GM12878 (cell line): ENCODE data around the gene ANXA11. TPM values are rescaled to one million over a fixed set of nuclear protein-coding genes. Genes with fewer than 3 reads are reported as not detected.
"Not testable (repeated sequence)": the region's sequence is repeated elsewhere in the genome, so short reads cannot be mapped to it uniquely, and the experiment has no call there.

Experiments used
- ATAC-seq: fragments of 200-7000 bp; cut with Tn5 transposase; 3 replicates; pipeline ENCODE4 v1.9.1; 2020; ENCODE audit warnings: mild to moderate bottlenecking, moderate library complexity
- BruUV-seq: library from RNA; stranded (reverse); fragments of 400-500 nt; replicated peaks from 2 replicates; lab custom pipeline; 2021; lab: Mats Ljungman, UMichigan
- CTCF ChIA-PET: fragments of 300-600 bp; sonication (Branson Sonifier 250); formaldehyde crosslinking; extraction: SDS; loops from one replicate; lab custom pipeline; 2021; ENCODE audit warnings: inconsistent platforms; lab: Yijun Ruan, JAX
- POLR2A ChIA-PET: fragments of 350-600 bp; formaldehyde crosslinking; extraction: SDS; loops from one replicate; lab custom pipeline; 2021; ENCODE audit warnings: inconsistent platforms; lab: Charles Lee
- RAD21 ChIA-PET: fragments of 300-600 bp; sonication (Branson Sonifier 250); formaldehyde crosslinking; loops from one replicate; lab custom pipeline; 2023; ENCODE audit warnings: antibody characterized with exemption; ENCODE audit not compliant: unreplicated experiment; lab: Charles Lee
- SMC1A ChIA-PET: fragments of 300-600 bp; sonication (Branson Sonifier 250); formaldehyde crosslinking; loops from one replicate; lab custom pipeline; 2023; ENCODE audit not compliant: unreplicated experiment, uncharacterized antibody; lab: Charles Lee
- DNase-seq: peaks from one replicate; pipeline ENCODE4 v3.0.0-alpha.2; 2011; ENCODE audit warnings: low read depth, low spot score
- FAIRE-seq: peaks from 3 replicates; lab custom pipeline; 2011; peaks lifted over from hg19 to GRCh38; lab: Jason Lieb, UNC
- H2AFZ ChIP-seq: 2 replicates; pipeline ENCODE4 v1.6.0; 2011; ENCODE audit warnings: low read depth, low read length, control low read depth; ENCODE audit not compliant: control insufficient read depth
- H3K27ac ChIP-seq: 2 replicates; pipeline ENCODE4 v1.5.1; 2011; ENCODE audit warnings: control low read depth; ENCODE audit not compliant: control insufficient read depth, insufficient read depth
- H3K27me3 ChIP-seq, 2 experiments: replicated peaks in 1 of 2; 2 replicates each; pipeline versions ENCODE4 v1.6.0 to v1.6.1; 2011; ENCODE audit warnings: low read length in 1 of 2; ENCODE audit not compliant: control insufficient read depth in 2 of 2, insufficient read depth in 2 of 2
- H3K36me3 ChIP-seq, 2 experiments: 2 replicates each; pipeline ENCODE4 v1.5.1; 2011; ENCODE audit warnings: low read length in 1 of 2; ENCODE audit not compliant: control insufficient read depth in 2 of 2, insufficient read depth in 2 of 2
- H3K4me1 ChIP-seq: 2 replicates; pipeline ENCODE4 v1.6.1; 2011; ENCODE audit warnings: mild to moderate bottlenecking, low read length, moderate library complexity, mixed read lengths; ENCODE audit not compliant: control insufficient read depth, insufficient read depth
- H3K4me2 ChIP-seq: 2 replicates; pipeline ENCODE4 v1.6.0; 2011; ENCODE audit warnings: control low read depth; ENCODE audit not compliant: control insufficient read depth, insufficient read depth
- H3K4me3 ChIP-seq: fragments of 200-600 bp; sonication (generic); 2 replicates; pipeline ENCODE4 v1.5.1; 2016
- H3K79me2 ChIP-seq: 2 replicates; pipeline ENCODE4 v1.6.0; 2011; ENCODE audit warnings: low read length; ENCODE audit not compliant: control insufficient read depth, insufficient read depth
- H3K9ac ChIP-seq: 2 replicates; pipeline ENCODE4 v1.8.0; 2011; ENCODE audit warnings: low read length, control low read depth, mixed read lengths; ENCODE audit not compliant: control insufficient read depth, insufficient read depth
- H3K9me3 ChIP-seq: replicated peaks from 3 replicates; pipeline ENCODE4 v1.5.1; 2011; ENCODE audit warnings: mild to moderate bottlenecking, low read length; ENCODE audit not compliant: control insufficient read depth, insufficient read depth
- H4K20me1 ChIP-seq: 2 replicates; pipeline ENCODE4 v1.6.0; 2011; ENCODE audit not compliant: control insufficient read depth, insufficient read depth
- WGBS: methylation state at CpG from one replicate; pipeline ENCODE4 v1.1.6; 2016; ENCODE audit warnings: low lambda C conversion rate; ENCODE audit not compliant: insufficient replicate concordance, insufficient coverage; ENCODE audit errors: missing lambda C conversion rate; 5-methylcytosine and 5-hydroxymethylcytosine counted together
- in situ Hi-C: fragments of 300-500 bp; cut with MboI; formaldehyde crosslinking; loops from 9 replicates; pipeline ENCODE4 v1.14.3; 2018; ENCODE audit warnings: mixed read lengths
- intact Hi-C: fragments of 100-400 bp; cut with micrococcal nuclease; formaldehyde crosslinking; loops from one replicate; pipeline ENCODE4 v1.14.2; 2022; ENCODE audit not compliant: unreplicated experiment
- polyA plus RNA-seq, 11 experiments: library from polyadenylated mRNA; depleted of rRNA in 4 of 11; unstranded in 6 of 11; stranded (reverse) in 5 of 11; fragments of >200 nt; fragmentation: Nextera tagmentation in 4 of 11; fragmentation: Illumina TruSeq in 1 of 11; extraction: Ambion mirVana in 4 of 11; extraction: Trizol in 1 of 11; gene quantifications; 1 replicate in 1 of 11; 2 replicates in 10 of 11; pipeline versions ENCODE4 v1.2.1 to v1.2.3, GENCODE V29; 2011 to 2016; ENCODE audit warnings: inconsistent platforms in 2 of 11, missing spikeins in 2 of 11, low read depth in 1 of 11
- total RNA-seq, 4 experiments: library from RNA; depleted of rRNA in 3 of 4; stranded (reverse); fragments of >200 nt in 3 of 4; fragmentation: Illumina TruSeq in 1 of 4; extraction: Trizol in 1 of 4; gene quantifications; 2 replicates each; pipeline versions ENCODE4 v1.2.1 to v1.2.3, GENCODE V29; 2013 to 2021

Gene ANXA11
- total and polyA plus RNA-seq, 10 of the 15 experiments (the other 5 are each of a cell fraction or from before 2014, with no cell fraction given) = 25.0 to 129 (median 72.2) TPM

DNA sequence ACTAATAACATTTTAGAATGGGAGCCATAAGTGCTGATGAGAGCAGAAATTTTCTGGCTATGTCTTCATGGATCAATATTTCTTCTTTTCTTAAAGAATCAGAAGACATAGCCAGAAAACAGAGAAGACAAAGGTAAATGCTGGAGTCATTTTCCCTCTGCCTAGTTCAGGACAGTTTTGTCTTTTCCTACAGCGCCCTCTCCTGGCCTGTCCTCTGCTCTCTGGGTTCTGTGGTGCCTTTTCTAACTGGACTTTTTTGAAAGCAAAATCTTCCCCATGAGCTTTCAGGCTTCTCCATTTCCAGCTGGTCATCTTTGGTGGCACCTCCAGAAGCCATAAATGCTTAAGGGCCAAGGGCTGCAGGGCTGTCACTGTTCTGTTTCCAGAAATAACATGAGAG, 45.1 kb upstream of the ANXA11 start:
- H3K4me1 ChIP-seq, H3K27ac ChIP-seq, H3K9ac ChIP-seq, H3K9me3 ChIP-seq, H3K4me2 ChIP-seq, SMC1A ChIA-PET, H3K36me3 ChIP-seq, DNase-seq, CTCF ChIA-PET, H3K79me2 ChIP-seq, RAD21 ChIA-PET, in situ Hi-C loops, intact Hi-C loops, BruUV-seq, H3K4me3 ChIP-seq, H2AFZ ChIP-seq, H3K27me3 ChIP-seq, H4K20me1 ChIP-seq, POLR2A ChIA-PET: not testable (repeated sequence)
- WGBS = no CpG with 5 or more reads among the region's 1 CpG
- FAIRE-seq (peak; percentile 94), ATAC-seq (peak; percentile 86)

DNA sequence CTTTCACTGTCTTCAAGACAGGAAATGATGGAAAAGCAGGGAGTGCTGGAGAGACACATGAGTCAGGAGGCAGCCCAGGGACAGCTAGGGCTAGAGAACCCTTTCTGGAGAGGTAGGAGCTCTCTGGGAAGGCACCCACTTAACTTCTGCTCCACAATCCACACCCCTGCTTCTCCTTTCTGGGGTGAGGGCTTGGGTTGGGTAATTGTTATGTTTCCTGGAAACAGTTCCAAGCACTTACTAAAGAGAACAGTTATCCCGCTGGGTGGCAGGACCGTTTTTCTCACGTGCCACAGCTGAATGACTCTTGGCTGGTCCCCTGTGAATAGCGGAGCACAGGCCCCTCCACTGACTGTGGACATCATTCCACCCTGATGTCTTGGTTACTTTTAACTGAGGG, 44.6 kb upstream of the ANXA11 start:
- H3K36me3 ChIP-seq, CTCF ChIA-PET, H3K9ac ChIP-seq, H3K79me2 ChIP-seq, intact Hi-C loops, POLR2A ChIA-PET, H3K4me3 ChIP-seq, FAIRE-seq, H3K9me3 ChIP-seq, H3K27ac ChIP-seq, RAD21 ChIA-PET, H2AFZ ChIP-seq, BruUV-seq, SMC1A ChIA-PET, DNase-seq, ATAC-seq, H3K4me1 ChIP-seq, H3K27me3 ChIP-seq, H4K20me1 ChIP-seq, H3K4me2 ChIP-seq: not testable (repeated sequence)
- WGBS = no CpG with 5 or more reads among the region's 4 CpGs
- in situ Hi-C loops = loop anchor here (25.0 kb wide), 1 partner anchor 713 kb away; no protein-coding TSS in a partner anchor

DNA sequence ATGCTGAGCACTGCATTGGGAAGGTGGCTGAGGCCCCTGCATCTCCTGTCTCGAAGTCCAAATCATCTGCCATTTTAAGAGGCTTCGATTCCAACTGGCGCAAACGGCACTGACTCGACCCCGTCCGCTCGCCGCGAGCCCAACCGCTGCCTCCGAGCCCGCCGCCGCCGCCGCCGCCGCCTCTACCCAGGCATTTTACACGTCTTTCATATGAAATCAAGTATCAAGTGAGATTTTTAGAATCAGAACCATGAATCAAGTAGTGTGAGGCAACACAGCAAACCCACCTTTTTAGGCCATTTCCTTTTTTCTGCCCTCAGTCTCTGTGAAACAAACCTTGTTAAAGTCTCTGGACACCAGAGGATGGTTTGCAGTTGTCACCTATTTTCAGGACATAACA, 42.3 kb upstream of the ANXA11 start:
- H3K27ac ChIP-seq, H4K20me1 ChIP-seq, POLR2A ChIA-PET, BruUV-seq, H3K4me3 ChIP-seq, H3K4me1 ChIP-seq, H2AFZ ChIP-seq, ATAC-seq, SMC1A ChIA-PET, DNase-seq, H3K9me3 ChIP-seq, FAIRE-seq, H3K9ac ChIP-seq, intact Hi-C loops, H3K79me2 ChIP-seq, H3K36me3 ChIP-seq, H3K27me3 ChIP-seq, RAD21 ChIA-PET, H3K4me2 ChIP-seq, CTCF ChIA-PET: not testable (repeated sequence)
- 71% methylated on average over 16 of the region's 20 CpGs for WGBS
- in situ Hi-C loops = loop anchor here (25.0 kb wide), 1 partner anchor 710 kb away; no protein-coding TSS in a partner anchor

DNA sequence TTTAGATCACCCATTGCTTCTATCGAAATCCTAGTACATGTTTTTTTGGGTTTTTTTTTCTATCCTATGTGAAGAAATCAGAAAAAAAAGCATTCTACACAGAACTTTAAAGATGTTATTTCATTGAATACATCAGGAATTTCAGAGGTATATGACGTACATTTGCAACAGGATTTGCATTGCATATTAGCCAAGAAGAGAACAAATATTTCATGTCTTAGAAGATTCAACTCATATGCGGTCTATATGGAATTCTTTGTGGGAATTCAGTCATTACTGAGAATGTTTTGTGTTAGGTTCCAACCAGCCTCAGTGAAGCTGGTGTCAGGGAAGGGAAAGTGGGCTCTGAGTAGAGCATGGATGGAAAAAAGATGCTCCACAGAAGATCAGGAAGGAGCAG, 39.0 kb upstream of the ANXA11 start:
- H3K9me3 ChIP-seq, intact Hi-C loops, H2AFZ ChIP-seq, H3K27me3 ChIP-seq, H4K20me1 ChIP-seq, RAD21 ChIA-PET, DNase-seq, BruUV-seq, H3K4me2 ChIP-seq, H3K4me3 ChIP-seq, H3K36me3 ChIP-seq, H3K9ac ChIP-seq, H3K4me1 ChIP-seq, H3K79me2 ChIP-seq, SMC1A ChIA-PET, CTCF ChIA-PET, FAIRE-seq, H3K27ac ChIP-seq, ATAC-seq, POLR2A ChIA-PET: not testable (repeated sequence)
- in situ Hi-C loops = loop anchor here (25.0 kb wide), 1 partner anchor 707 kb away; no protein-coding TSS in a partner anchor
- WGBS = 23% methylated on average over 3 of the region's 3 CpGs
